H1 (cell line): Measurements from ENCODE around the gene DCUN1D3.

ENCODE experiments used
- EZH2 ChIP-seq: fragments of 200-600 bp; sonication (generic); IDR thresholded peaks from 2 replicates; pipeline ENCODE4 v1.7.1; 2012; ENCODE audit warnings: low read depth, mild to moderate bottlenecking, moderate library complexity, low read length, inconsistent platforms; ENCODE audit not compliant: severe bottlenecking
- YY1 ChIP-seq: IDR thresholded peaks from 2 replicates; pipeline ENCODE4 v1.6.1; 2011; ENCODE audit warnings: low read depth, mild to moderate bottlenecking, low read length

DNA sequence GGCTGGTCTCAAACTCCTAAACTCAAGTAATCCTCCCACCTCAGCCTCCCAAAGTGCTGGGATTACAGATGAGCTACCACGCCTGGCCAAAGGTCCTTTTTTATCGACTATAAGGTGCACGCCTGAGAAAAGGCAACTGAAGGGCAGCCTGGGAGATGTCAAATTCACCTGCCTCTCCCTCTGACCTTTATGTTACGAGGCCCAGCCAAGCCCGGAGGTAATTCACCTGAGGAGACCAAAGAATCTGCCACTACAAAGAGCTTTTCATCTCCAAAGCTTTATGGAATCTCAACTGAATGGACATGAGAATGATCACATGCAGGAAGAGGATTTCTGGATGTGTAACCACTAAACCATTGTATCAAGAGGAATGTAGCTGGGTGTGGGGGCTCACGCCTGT is 37.6 kb upstream of the DCUN1D3 start:
- TF ChIP-seq YY1 (no peak), EZH2 (no peak)
